ENCODE measurements around the gene HRH1.

DNA sequence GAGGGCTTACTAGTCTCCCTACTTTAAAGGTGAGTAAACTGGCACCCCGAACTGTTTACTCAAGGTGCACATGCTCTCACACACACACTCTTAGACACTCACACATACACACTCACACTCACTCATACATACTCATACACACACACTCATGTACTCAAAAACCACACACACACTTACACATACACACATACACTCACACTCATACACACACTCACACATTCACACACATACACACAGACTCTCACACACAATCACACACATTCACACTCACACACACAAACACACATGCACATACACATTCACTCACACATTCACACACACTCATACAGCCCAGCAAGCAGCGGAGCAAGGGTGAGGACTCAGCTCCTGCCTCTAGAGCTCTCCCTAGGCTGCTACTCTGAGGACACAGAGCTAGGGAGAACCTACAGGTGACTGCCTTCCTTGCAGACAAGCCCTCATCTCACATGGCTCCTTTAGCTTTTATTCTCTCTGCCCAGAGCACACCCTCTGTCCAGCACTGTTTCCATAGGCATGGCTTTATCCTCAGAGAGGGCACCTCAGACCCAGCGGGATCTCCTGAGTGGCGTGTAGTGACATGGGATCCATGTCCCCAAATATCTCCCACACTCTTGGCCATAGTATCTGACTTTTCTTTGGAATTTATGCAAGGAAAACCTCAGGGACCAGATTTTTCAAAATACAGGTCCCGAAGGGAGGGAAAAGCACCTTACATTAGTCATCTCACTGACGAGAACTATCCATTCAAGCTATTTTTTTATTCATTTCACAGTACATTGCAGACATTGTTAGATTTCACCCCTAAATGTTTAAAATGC lies 91.8 kb downstream of the HRH1 start:
- TF ChIP-seq TCF7L2 (IDR thresholded peaks at IDR 0.05; ENCODE audit: borderline replicate concordance, extremely low read depth, insufficient read depth, insufficient read length) (no peak), EZH2 (IDR thresholded peaks at IDR 0.05) (no peak), POLR2A (IDR thresholded peaks at IDR 0.05; ENCODE audit: borderline replicate concordance, extremely low read depth, insufficient read depth, insufficient read length) (no peak), ZFX (IDR thresholded peaks at IDR 0.05) (no peak)
- TF ChIP-seq, protein P1, sequence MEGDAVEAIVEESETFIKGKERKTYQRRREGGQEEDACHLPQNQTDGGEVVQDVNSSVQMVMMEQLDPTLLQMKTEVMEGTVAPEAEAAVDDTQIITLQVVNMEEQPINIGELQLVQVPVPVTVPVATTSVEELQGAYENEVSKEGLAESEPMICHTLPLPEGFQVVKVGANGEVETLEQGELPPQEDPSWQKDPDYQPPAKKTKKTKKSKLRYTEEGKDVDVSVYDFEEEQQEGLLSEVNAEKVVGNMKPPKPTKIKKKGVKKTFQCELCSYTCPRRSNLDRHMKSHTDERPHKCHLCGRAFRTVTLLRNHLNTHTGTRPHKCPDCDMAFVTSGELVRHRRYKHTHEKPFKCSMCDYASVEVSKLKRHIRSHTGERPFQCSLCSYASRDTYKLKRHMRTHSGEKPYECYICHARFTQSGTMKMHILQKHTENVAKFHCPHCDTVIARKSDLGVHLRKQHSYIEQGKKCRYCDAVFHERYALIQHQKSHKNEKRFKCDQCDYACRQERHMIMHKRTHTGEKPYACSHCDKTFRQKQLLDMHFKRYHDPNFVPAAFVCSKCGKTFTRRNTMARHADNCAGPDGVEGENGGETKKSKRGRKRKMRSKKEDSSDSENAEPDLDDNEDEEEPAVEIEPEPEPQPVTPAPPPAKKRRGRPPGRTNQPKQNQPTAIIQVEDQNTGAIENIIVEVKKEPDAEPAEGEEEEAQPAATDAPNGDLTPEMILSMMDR (IDR thresholded peaks at IDR 0.05 in 2 of 3, conservative IDR thresholded peaks at IDR 0.05 in 1 of 3; ENCODE audit: borderline replicate concordance in 1 of 3, insufficient read depth in 1 of 3, low read depth in 2 of 3, low read length in 2 of 3) = no peak

Data from HCT116 (cell line).